GM18870 (cell line): ENCODE measurements around the gene HSD17B12.
A peak's percentile ranks its signal among the peaks of the same experiment; 100 is the strongest.

Experiments
- ATAC-seq: cut with Tn5 transposase; IDR thresholded peaks from one replicate; pipeline ENCODE4 v1.9.1; 2021; ENCODE audit warnings: moderate library complexity; ENCODE audit not compliant: unreplicated experiment

Gene HSD17B12

DNA sequence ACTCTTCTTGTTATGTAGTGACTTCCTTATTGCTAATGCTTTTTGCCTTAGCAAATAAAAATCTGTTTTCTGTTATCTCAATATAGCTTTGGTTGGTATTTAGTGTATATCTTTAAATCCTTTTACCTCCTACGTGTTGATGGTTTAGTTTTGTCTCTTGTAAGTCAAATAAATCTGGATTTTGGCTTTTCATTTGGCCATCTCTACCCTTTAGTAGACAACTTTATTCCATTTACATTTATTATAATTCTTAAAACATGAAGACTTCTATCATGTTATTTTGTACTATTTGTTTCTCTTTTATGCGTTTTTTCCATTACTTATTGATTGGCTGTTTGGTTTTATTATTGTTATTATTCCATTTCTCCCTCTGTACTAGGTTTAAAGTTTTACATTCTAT lies 180.6 kb downstream of the HSD17B12 start:
- no peak for ATAC-seq

GRCh38 chr11:43866520-43866919 lies 186.0 kb downstream of the HSD17B12 start:
- no peak for ATAC-seq

DNA sequence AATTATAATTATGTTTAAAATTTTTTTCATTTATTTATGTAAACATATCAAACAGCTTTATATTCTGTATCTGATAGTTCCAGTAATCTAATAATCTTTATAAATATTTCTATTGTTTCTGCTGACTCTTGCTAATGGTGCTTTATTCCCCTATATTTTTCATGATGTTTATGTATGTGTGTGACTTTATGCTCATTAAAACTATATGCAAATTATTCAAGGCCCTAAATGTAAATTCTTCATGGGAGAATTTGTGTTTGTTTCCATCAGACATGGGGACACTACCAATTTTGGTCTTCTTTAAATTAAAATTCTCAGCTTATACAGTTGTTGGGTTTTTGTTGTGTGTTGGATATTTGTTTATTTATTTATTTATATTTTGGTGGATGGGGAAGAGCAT lies 186.4 kb downstream of the HSD17B12 start:
- ATAC-seq: no peak

GRCh38 chr11:43868852-43869567 lies 188.5 kb downstream of the HSD17B12 start:
- ATAC-seq: peak; percentile 100

- ATAC-seq: no peak
Observed at GRCh38 chr11:43871051-43871450, 190.5 kb downstream of the HSD17B12 start.

DNA sequence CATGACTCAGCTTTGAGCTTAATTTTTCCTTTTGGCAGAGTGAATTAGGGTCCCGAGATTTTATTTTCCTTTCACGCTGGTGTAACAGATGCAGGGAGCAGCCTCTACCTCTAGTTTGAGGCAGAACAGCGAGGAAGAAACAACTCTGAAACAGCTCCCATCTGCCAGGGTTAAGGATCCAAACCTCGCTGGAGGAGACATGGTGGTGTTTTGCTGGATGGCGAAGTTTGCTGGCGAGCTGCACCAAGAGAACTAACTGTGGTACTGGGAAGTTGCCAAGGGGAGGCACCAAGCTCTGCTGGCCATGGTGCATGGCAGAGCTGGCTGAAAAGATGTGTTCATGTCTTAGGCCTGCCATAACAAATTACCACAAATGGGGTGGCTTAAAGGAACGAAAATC lies 192.5 kb downstream of the HSD17B12 start:
- ATAC-seq: no peak

GRCh38 chr11:43874078-43874477 lies 193.5 kb downstream of the HSD17B12 start:
- ATAC-seq: no peak

DNA sequence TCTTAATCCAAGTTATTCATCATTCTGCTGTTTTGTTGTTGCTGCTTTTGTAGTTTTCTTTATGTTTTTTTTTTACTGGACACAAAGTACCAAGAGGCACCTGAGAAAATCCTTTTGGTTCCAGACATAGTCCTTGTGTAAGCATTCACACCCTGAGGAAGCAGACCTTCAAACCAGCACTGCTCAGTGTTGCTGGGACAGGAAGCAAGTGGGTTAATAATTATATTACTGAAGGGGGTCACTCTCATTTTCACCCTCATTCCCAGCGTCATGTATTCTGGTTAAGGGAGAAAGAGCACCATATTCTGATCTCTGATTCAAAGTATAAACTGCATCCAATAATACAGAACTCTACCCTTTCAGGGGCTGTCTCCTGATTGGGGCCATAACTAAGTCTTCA lies 194.2 kb downstream of the HSD17B12 start:
- no peak for ATAC-seq

DNA sequence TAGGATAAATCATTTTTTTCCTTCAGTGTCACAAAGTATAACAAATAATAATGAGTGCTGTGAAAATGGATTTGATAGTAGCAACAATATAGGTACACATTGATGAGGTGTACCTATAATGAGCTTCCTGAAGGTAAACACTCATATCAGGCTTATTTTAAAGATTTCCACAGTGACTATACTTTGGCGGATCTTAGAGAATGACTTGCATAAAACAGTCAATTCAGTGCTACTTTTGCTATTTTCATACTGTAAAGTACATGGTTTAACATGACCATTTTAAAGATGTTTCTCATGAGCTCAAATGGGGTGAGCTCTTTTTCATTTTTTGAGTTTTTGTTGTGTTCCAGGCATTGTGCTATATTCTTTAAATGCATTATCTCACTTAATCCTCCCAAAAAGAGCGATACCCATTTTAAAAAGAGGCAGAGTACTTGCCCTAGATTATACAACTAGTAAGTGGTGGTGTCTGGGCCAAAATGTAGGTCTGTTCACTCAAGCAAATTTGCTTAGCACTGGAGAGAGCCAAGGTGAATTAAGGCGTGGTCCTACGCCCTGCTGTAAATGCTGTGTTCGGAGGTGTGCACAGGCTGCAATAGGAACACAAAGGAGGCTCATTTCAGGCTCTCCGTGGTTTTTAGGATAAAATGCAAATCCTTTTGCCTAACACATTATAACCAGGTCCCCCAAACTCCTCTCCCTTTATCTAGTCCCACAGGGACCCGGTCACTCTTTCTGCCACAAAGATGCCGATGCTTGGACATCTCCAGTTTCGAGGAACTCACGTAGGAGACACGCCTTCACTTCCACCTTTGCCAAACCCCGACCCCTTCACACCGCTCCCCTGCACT lies 199.5 kb downstream of the HSD17B12 start:
- no peak for ATAC-seq

- peak; percentile 92 for ATAC-seq
Observed at GRCh38 chr11:43880640-43881159, 200.2 kb downstream of the HSD17B12 start, which contains the start of gene ALKBH3. Gene ALKBH3, plus strand, starts transcription at chr11:43880831. Its CDS starts 1,822 bp downstream, at chr11:43882653.

DNA sequence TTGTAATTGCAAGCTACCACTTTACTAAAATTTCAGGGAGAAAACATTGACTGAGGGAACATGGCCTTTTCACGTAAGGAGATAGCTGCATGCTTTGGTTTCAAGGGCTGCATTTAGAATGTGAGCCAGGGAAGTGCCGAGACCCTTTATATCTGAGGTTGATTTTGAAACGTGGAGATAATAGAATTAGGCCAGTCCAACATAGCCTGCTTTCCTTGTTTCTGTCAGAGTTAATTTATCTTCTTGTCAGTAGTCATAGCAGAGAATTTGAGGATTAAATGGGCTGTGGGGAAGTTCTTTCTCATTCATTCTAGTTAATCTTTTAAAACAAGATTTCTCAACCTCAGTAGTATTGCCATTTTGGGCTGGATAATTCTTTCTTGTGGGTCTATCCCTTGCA lies 212.3 kb downstream of the HSD17B12 start:
- no peak for ATAC-seq

- ATAC-seq: no peak
Observed at GRCh38 chr11:43894546-43894945, 214.0 kb downstream of the HSD17B12 start.

DNA sequence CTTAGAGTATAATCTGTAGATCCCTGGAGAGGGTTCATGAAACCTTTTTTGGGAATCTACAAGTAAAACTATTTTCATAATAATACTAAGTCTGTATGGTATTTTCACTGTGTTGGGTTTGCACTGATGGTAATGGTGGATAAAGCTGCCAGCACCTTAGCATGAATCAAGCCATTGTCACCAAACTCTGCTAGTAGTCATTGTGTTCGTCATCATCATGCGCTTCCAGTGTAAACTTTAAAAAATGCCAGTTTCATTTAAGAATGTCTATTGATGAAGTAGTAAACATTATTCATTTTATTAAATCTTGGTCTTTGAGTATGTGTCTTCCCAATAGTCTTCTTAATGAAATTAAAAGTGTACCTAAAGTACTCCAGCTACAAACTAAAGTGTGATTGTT lies 215.1 kb downstream of the HSD17B12 start:
- no peak for ATAC-seq

- no peak for ATAC-seq
Observed at GRCh38 chr11:43898574-43898973, 218.0 kb downstream of the HSD17B12 start.

DNA sequence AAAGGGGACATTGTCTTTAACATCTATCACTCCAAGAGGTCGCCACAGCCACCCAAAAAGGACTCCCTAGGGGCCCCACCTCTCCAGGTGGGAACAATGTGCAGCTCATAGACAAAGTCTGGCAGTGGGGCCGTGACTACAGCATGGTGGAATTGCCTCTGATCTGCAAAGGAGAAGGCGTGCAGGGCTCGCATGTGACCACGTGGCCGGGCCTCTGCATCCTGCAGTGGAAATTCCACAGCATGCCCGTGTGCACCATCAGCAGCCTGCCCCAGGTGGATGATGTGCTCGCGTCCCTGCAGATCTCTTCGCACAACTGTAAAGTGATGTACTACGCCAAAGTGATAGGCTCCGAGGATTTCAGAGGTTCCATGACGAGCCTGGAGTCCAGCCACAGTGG lies 218.6 kb downstream of the HSD17B12 start:
- ATAC-seq: no peak

DNA sequence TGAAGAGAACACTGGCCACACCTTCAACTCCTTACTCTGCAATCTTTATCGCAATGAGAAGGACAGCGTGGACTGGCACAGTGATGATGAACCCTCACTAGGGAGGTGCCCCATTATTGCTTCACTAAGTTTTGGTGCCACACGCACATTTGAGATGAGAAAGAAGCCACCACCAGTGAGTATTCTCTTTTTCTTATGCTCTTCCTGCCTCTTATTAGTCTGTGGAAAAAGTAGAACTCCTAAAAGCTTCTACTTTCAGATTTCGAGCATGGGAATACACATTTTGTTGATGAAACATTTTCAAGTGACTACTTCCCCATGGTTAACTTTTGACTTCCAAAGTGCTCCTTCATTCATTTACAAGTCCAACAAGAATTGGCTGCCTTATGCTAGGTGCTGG lies 221.0 kb downstream of the HSD17B12 start:
- ATAC-seq: no peak

DNA sequence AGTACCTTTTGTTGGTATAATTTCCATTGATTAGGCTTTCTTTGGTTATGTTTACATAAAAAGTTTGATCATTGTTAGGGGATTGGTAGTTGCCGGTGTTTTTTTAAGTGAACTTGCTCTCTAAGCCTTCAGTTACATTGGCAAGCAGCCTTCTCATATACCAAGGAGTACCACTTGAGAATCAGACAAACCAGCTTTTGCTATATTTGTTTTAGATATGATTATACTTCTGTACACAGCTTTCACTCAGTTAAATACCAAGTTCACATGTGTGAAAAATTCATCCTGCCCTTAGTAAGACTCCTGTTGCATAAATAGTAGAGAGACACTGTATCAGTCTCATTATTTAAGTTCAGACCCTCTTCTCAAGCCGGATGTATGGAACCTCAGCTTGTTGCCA lies 222.5 kb downstream of the HSD17B12 start:
- ATAC-seq: no peak

- no peak for ATAC-seq
Observed at GRCh38 chr11:43903969-43904368, 223.4 kb downstream of the HSD17B12 start.

- ATAC-seq: no peak
Observed at GRCh38 chr11:43904742-43905535, 224.4 kb downstream of the HSD17B12 start.

DNA sequence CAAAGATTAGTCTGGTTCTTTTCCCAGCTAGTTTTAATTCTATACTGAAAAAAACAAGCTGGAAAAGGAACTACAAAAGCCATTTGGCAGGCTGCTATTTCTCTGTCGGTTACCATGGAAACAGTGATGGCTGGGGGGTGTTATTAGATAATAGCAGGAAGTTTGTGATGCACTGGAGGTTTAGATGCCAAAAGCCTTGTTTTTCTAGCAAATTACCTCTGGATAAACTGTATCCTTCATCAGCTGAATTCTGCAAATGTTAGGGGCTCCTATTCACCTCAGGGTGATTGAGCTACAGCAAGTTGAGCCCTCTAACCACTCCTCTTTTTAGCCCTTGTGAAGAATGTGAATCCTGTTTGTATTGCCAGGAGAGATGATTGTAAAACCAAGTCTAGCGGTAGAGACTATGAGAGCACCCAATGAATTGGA lies 225.3 kb downstream of the HSD17B12 start:
- ATAC-seq: no peak
